Measurements from ENCODE around the gene FANCC.

DNA sequence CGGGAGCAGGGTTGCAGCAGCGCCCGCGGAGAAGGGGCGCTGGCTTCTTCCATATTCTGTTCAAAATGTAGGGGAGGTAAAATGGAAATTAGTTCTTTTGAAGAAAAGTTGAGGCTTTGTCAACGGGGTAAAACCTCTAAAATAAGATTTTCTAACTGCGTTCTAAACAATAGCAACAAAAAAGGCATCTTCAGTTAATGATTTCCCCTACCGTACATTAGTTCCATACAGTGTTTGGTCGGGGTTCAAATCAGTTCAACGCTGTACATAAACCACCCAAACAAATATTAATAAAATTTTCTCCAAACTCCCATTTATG is 343 bp upstream of the FANCC start:
- TF ChIP-seq POLR2A (IDR thresholded peaks at IDR 0.05) (no peak), POLR2AphosphoS5 (IDR thresholded peaks at IDR 0.05) (no peak)
- TF ChIP-seq, protein P1, sequence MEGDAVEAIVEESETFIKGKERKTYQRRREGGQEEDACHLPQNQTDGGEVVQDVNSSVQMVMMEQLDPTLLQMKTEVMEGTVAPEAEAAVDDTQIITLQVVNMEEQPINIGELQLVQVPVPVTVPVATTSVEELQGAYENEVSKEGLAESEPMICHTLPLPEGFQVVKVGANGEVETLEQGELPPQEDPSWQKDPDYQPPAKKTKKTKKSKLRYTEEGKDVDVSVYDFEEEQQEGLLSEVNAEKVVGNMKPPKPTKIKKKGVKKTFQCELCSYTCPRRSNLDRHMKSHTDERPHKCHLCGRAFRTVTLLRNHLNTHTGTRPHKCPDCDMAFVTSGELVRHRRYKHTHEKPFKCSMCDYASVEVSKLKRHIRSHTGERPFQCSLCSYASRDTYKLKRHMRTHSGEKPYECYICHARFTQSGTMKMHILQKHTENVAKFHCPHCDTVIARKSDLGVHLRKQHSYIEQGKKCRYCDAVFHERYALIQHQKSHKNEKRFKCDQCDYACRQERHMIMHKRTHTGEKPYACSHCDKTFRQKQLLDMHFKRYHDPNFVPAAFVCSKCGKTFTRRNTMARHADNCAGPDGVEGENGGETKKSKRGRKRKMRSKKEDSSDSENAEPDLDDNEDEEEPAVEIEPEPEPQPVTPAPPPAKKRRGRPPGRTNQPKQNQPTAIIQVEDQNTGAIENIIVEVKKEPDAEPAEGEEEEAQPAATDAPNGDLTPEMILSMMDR (IDR thresholded peaks at IDR 0.05), result no peak
